Kidney tubule cell (primary cell): ENCODE measurements around the gene GALNT14.

Experiments
- DNase-seq: peaks from one replicate; pipeline ENCODE4 v3.0.0-alpha.2; 2018; ENCODE audit warnings: low spot score

GALNT14 gene

GRCh38 chr2:30974554-30974953 is 163.7 kb downstream of the GALNT14 start:
- peak; percentile 57 for DNase-seq

- no peak for DNase-seq
Observed at GRCh38 chr2:30974092-30974491, 164.1 kb downstream of the GALNT14 start.

- no peak for DNase-seq
Observed at GRCh38 chr2:30971231-30972025, 166.8 kb downstream of the GALNT14 start.

- DNase-seq = no peak
Observed at GRCh38 chr2:30968660-30969397, 169.4 kb downstream of the GALNT14 start.

- DNase-seq = no peak
Observed at GRCh38 chr2:30966786-30967185, 171.5 kb downstream of the GALNT14 start.

GRCh38 chr2:30965022-30965531 is 173.2 kb downstream of the GALNT14 start:
- DNase-seq = no peak

- DNase-seq = no peak
Observed at GRCh38 chr2:30964334-30965005, 173.8 kb downstream of the GALNT14 start.

GRCh38 chr2:30963184-30963583 is 175.1 kb downstream of the GALNT14 start:
- no peak for DNase-seq

GRCh38 chr2:30960213-30960612 is 178.0 kb downstream of the GALNT14 start:
- DNase-seq = no peak

- DNase-seq = no peak
Observed at GRCh38 chr2:30959653-30960052, 178.6 kb downstream of the GALNT14 start.

- no peak for DNase-seq
Observed at GRCh38 chr2:30958918-30959265, 179.3 kb downstream of the GALNT14 start.

- DNase-seq = no peak
Observed at GRCh38 chr2:30958193-30958917, 179.9 kb downstream of the GALNT14 start.

- DNase-seq = peak; percentile 37
Observed at GRCh38 chr2:30957591-30957990, 180.6 kb downstream of the GALNT14 start.

- DNase-seq = no peak
Observed at GRCh38 chr2:30956995-30957394, 181.2 kb downstream of the GALNT14 start.

- no peak for DNase-seq
Observed at GRCh38 chr2:30955516-30956132, 182.6 kb downstream of the GALNT14 start.

- DNase-seq = no peak
Observed at GRCh38 chr2:30950339-30950738, 187.9 kb downstream of the GALNT14 start.

- DNase-seq = no peak
Observed at GRCh38 chr2:30949435-30949834, 188.8 kb downstream of the GALNT14 start.

GRCh38 chr2:30948857-30949256 is 189.4 kb downstream of the GALNT14 start:
- DNase-seq = no peak

- DNase-seq = peak; percentile 70
Observed at GRCh38 chr2:30948130-30948529, 190.1 kb downstream of the GALNT14 start.

GRCh38 chr2:30947686-30948085 is 190.6 kb downstream of the GALNT14 start:
- DNase-seq = no peak

- DNase-seq = no peak
Observed at GRCh38 chr2:30942419-30942818, 195.8 kb downstream of the GALNT14 start.

- DNase-seq = no peak
Observed at GRCh38 chr2:30940839-30941238, 197.4 kb downstream of the GALNT14 start.
